ENCODE measurements around the gene DOC2B. TPM values are rescaled to one million over a fixed set of nuclear protein-coding genes. Genes with fewer than 3 reads are reported as not detected.
"Not testable (repeated sequence)": the region's sequence is repeated elsewhere in the genome, so short reads cannot be mapped to it uniquely, and the experiment has no call there.

DOC2B gene
- total RNA-seq, 4 donors from 2014 or later, result 10.4 to 18.0 (median 14.6) TPM

DNA sequence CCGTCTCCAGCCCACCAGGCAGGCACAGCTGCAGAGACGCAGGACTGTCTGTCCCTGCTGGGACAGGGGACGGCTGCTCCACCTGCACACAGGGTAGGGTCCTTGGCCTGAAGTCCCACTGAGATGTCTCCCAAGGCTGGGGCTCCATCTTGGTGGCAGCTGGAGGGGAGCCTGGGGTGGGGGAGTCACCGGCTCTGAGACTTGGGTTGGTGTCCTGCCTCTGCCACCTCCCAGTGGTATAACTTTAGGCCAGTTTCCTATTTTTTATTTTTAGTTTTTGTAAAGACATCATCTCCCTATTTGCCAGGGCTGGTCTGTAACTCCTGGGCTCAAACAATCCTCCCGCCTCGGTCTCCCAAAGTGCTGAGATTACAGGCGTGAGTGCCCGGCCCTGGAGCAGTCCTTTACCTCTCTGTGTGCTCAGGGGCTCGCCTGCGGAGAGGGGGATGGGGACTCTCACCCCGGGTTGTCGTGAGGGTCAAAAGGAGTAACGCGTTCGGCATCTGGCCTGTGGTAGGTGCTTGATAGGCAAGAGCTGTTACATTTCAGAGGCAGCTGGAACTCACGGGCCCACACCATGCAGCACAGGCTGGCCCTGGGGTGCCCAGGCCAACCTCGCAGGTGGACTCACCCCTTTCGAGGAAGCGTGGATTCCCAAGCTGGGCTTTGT lies 46.6 kb upstream of the DOC2B start:
- no peaks in the 10 kb centered on the region for H3K9me3 ChIP-seq
- no peak overlapping the region for H3K4me3 ChIP-seq
- 85% methylated on average over 12 of the region's 19 CpGs for WGBS
- intact Hi-C loops (cut with DNase I), result no loop called here
- no peak overlapping the region for H3K27ac ChIP-seq (replicated peaks in 1 of 4)
- peaks cover 0 to 4% (median 0%) of the 10 kb centered on the region in 4 donors for H3K27me3 ChIP-seq
- peaks cover 3 to 12% (median 9%) of the 10 kb centered on the region in 4 donors for H3K4me1 ChIP-seq
- TF ChIP-seq POLR2AphosphoS5 (IDR thresholded peaks at IDR 0.05) (no peak), POLR2A (IDR thresholded peaks at IDR 0.05; ENCODE audit: low read depth) (no peak), EP300 (IDR thresholded peaks at IDR 0.05) (no peak)
- TF ChIP-seq, protein P1, sequence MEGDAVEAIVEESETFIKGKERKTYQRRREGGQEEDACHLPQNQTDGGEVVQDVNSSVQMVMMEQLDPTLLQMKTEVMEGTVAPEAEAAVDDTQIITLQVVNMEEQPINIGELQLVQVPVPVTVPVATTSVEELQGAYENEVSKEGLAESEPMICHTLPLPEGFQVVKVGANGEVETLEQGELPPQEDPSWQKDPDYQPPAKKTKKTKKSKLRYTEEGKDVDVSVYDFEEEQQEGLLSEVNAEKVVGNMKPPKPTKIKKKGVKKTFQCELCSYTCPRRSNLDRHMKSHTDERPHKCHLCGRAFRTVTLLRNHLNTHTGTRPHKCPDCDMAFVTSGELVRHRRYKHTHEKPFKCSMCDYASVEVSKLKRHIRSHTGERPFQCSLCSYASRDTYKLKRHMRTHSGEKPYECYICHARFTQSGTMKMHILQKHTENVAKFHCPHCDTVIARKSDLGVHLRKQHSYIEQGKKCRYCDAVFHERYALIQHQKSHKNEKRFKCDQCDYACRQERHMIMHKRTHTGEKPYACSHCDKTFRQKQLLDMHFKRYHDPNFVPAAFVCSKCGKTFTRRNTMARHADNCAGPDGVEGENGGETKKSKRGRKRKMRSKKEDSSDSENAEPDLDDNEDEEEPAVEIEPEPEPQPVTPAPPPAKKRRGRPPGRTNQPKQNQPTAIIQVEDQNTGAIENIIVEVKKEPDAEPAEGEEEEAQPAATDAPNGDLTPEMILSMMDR (IDR thresholded peaks at IDR 0.05), result no peak
- H3K36me3 ChIP-seq, result no peaks in the 10 kb centered on the region
- no peak for DNase-seq (ENCODE audit: extremely low spot score)

DNA sequence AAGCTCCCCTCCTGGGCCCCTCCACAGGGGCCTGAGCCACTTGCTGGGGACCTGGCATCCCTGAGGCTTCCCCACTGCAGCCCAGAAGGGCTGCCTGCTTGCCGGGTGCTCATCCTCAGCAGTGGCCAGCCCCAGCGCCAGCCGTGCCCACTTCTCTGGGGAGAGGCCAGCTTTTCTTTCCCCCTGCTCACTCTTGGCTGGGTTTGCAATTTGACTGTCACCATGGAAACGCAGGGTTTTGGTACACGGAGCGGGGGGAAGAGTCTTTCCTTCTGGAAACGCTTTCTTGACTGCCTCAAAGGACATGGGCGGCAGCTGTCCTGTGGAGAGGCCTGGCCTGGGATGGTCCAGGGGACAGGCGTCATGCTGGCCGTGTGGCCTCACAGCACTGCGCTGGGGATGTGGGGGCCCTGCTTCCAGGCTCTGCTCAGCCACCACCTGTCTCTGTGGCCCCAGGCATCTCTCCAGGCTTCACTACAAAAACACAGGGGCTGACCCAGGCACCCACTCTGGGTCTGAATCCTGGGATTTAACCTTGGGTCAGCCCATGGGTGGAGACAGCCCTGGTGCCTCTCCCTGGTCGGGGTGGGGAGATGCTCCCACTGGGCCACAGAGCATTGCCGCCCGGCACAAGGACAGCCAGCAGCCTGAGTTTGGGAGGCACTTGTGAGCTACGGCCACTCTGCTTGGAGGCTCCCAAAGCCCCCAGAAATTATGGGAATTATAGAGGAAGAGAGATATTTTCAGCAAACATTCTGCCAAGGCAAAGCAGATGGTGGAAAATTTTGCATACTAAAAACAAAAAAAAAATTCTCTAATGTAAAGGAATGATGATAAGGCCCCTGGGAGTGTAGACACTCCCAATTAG lies 45.9 kb upstream of the DOC2B start:
- no peaks in the 10 kb centered on the region for H3K9me3 ChIP-seq
- WGBS, result 66% methylated on average over 14 of the region's 15 CpGs
- DNase-seq (ENCODE audit: extremely low spot score), result no peak
- H3K4me1 ChIP-seq, result peaks cover 3 to 12% (median 8%) of the 10 kb centered on the region in 4 donors
- H3K36me3 ChIP-seq, result no peaks in the 10 kb centered on the region
- H3K27me3 ChIP-seq, result peaks cover 0 to 4% (median 0%) of the 10 kb centered on the region in 4 donors
- no peak overlapping the region for H3K27ac ChIP-seq (replicated peaks in 1 of 4)
- TF ChIP-seq EP300 (IDR thresholded peaks at IDR 0.05), result no peak
- TF ChIP-seq POLR2A (IDR thresholded peaks at IDR 0.05; ENCODE audit: low read depth), result no peak
- TF ChIP-seq POLR2AphosphoS5 (IDR thresholded peaks at IDR 0.05), result no peak
- TF ChIP-seq, protein P1 (IDR thresholded peaks at IDR 0.05), result no peak
- H3K4me3 ChIP-seq, result no peak overlapping the region
- intact Hi-C loops (cut with DNase I), result no loop called here

- intact Hi-C loops (cut with DNase I), result no loop called here
- Histone ChIP-seq H3K4me3 (no peak overlapping the region), H3K27me3 (peaks cover 0 to 4% (median 0%) of the 10 kb centered on the region in 4 donors), H3K27ac (replicated peaks in 1 of 4) (no peak overlapping the region), H3K9me3 (no peaks in the 10 kb centered on the region), H3K36me3 (no peaks in the 10 kb centered on the region), H3K4me1 (peaks cover 3 to 12% (median 8%) of the 10 kb centered on the region in 4 donors)
- no peak for DNase-seq (ENCODE audit: extremely low spot score)
- TF ChIP-seq POLR2A (IDR thresholded peaks at IDR 0.05; ENCODE audit: low read depth) (no peak), POLR2AphosphoS5 (IDR thresholded peaks at IDR 0.05) (no peak), EP300 (IDR thresholded peaks at IDR 0.05) (no peak)
- TF ChIP-seq, protein P1 (IDR thresholded peaks at IDR 0.05), result no peak
- 72% methylated on average over 23 of the region's 24 CpGs for WGBS
These were observed 44.9 kb upstream of the DOC2B start for GRCh38 chr17:226108-227077.

DNA sequence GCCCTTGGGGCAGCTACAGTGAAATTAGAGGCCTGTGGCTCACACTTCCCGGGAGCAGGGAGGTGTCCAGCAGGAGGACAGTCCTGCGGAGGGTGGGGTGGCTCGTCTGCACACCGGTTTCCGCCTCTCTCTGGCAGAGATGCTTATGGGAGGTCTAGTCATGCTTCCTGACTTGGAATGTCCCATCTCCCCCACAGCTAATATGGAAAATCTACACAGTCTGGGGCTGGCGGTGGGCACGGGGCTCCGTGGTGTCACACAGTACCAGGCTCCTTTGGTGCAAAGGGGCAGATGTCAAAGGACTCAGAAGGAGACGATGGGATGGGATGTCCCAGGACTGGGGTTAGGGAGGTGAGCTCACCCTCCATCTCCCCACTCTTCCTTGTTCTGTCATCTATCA lies 44.1 kb upstream of the DOC2B start:
- Histone ChIP-seq H3K4me1 (peaks cover 3 to 12% (median 8%) of the 10 kb centered on the region in 4 donors), H3K27me3 (peaks cover 0 to 4% (median 0%) of the 10 kb centered on the region in 4 donors), H3K36me3 (no peaks in the 10 kb centered on the region), H3K27ac (replicated peaks in 1 of 4) (no peak overlapping the region), H3K4me3 (no peak overlapping the region), H3K9me3 (no peaks in the 10 kb centered on the region)
- WGBS, result 77% methylated on average over 9 of the region's 9 CpGs
- no peak for DNase-seq (ENCODE audit: extremely low spot score)
- TF ChIP-seq POLR2A (IDR thresholded peaks at IDR 0.05; ENCODE audit: low read depth) (no peak), POLR2AphosphoS5 (IDR thresholded peaks at IDR 0.05) (no peak), EP300 (IDR thresholded peaks at IDR 0.05) (no peak)
- TF ChIP-seq, protein P1 (IDR thresholded peaks at IDR 0.05), result no peak
- intact Hi-C loops (cut with DNase I), result no loop called here

GRCh38 chr17:224576-224975 lies 43.1 kb upstream of the DOC2B start:
- H3K4me3 ChIP-seq; H3K27ac ChIP-seq (replicated peaks in 1 of 4); intact Hi-C loops (cut with DNase I); DNase-seq (ENCODE audit: extremely low spot score); H3K36me3 ChIP-seq; H3K27me3 ChIP-seq; H3K9me3 ChIP-seq: not testable (repeated sequence)
- peaks cover 3 to 11% (median 6%) of the 10 kb centered on the region in 4 donors for H3K4me1 ChIP-seq
- WGBS, result 100% methylated on average over 2 of the region's 2 CpGs

All from esophagus muscularis mucosa (tissue), 4 donors.